Measurements from ENCODE around the gene ALDH1L1.

DNA sequence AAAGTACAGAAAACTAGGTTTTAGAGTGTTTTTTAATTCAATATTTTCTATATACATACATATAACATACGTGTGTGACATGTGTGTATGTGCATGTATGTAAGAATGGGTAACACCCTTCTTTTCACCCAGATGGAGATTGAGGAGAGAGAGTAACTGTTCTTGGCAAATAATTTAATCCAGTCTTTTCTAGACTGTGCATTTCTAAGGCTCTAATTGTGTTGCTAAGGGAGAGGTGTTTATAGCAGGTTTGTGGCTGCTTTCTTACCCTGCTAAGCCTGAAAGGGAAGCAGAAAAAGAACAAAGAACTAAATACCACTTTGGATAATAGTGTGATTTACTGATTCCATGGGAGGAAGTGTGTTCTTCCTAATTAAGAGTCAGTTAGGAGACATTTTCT lies 46.0 kb upstream of the ALDH1L1 start:
- TF ChIP-seq POLR2AphosphoS5 (IDR thresholded peaks at IDR 0.05) (no peak), EP300 (IDR thresholded peaks at IDR 0.05) (no peak), CTCF (IDR thresholded peaks at IDR 0.05) (no peak), POLR2A (IDR thresholded peaks at IDR 0.05; ENCODE audit: low read depth) (no peak)
